WTC11 (cell line): ENCODE measurements around the gene ARHGAP20.

ENCODE experiments used
- ETV6 ChIP-seq: sonication (generic); formaldehyde crosslinking; IDR thresholded peaks from 2 replicates; pipeline ENCODE4 v1.8.1; 2022; ENCODE audit warnings: mild to moderate bottlenecking, missing genetic modification reagents
- TF ChIP-seq, protein P1 (sequence below): fragments of 200-600 bp; IDR thresholded peaks from 2 replicates; pipeline ENCODE4 v1.8.0; 2022; ENCODE audit warnings: antibody characterized with exemption

DNA sequence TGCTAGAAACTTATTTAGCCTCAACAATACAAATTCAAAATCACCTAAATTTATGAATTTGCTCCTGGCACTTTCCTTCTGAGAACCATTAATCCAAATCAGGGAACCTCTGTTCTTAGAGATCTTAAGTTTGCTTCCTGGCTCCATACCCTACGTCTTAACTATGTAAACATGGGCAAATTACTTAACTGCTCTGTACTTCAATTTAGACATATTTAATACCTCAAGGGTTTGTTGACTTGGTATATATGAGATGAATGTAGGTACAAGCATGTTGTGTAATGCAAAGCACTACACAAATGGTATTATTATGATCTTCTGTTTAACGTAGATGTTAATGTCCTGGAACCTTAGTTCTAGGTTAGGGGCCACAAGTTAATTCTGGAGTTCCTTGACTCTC is 22.6 kb upstream of the ARHGAP20 start:
- TF ChIP-seq, protein P1, sequence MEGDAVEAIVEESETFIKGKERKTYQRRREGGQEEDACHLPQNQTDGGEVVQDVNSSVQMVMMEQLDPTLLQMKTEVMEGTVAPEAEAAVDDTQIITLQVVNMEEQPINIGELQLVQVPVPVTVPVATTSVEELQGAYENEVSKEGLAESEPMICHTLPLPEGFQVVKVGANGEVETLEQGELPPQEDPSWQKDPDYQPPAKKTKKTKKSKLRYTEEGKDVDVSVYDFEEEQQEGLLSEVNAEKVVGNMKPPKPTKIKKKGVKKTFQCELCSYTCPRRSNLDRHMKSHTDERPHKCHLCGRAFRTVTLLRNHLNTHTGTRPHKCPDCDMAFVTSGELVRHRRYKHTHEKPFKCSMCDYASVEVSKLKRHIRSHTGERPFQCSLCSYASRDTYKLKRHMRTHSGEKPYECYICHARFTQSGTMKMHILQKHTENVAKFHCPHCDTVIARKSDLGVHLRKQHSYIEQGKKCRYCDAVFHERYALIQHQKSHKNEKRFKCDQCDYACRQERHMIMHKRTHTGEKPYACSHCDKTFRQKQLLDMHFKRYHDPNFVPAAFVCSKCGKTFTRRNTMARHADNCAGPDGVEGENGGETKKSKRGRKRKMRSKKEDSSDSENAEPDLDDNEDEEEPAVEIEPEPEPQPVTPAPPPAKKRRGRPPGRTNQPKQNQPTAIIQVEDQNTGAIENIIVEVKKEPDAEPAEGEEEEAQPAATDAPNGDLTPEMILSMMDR: no peak
- TF ChIP-seq ETV6 (CRISPR knock-in tag): no peak
